NCI-H1092 (cell line): ENCODE data around the gene FCRL1.

Source experiments
- DNase-seq: peaks from one replicate; lab custom pipeline; 2025; lab: John Stamatoyannopoulos, UW

FCRL1 gene, protein sequence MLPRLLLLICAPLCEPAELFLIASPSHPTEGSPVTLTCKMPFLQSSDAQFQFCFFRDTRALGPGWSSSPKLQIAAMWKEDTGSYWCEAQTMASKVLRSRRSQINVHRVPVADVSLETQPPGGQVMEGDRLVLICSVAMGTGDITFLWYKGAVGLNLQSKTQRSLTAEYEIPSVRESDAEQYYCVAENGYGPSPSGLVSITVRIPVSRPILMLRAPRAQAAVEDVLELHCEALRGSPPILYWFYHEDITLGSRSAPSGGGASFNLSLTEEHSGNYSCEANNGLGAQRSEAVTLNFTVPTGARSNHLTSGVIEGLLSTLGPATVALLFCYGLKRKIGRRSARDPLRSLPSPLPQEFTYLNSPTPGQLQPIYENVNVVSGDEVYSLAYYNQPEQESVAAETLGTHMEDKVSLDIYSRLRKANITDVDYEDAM

DNA sequence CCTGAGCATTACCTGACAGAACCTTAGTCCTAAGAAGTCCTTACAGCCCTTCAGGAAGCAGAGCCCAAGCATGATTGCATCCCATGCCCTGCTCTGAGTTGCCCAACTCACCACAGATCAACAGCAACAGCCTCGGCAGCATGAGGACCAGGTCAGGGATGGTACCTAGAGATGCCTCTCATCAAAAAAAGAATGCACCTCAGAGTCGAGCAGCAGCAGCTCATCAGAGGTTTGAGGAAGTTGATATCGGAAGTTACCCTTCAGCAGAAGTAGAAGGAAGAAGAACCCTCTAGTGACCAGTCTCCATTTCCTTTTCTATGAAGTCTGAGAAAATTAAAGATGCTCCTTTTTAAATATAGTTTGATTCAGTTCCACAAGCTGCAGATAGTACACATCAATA is at the start of gene FCRL1:
Gene FCRL1, minus strand, starts transcription at position 225 of the 400 bp plus-strand sequence. Its CDS starts 83 bp downstream, at position 142.
- no peak for DNase-seq

DNA sequence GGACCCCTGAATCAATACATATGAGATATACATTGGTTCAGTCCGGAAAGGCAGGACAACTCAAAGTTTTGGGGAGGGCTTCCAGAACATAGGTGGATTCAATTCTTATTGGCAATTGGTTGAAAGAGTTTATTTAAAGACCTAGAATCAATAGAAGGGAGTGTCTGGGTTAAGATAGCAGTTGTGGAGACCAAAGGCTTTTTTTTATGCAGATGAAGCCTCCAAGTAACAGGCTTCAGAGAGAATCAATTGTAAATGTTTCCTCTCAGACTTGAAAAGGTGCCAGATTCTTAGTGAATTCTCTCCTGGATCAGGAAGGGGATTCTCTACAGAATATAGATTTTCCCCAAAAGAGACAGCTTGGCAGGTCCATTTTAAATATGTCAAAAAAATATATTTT is 48.7 kb upstream of the FCRL1 start:
- DNase-seq, result no peak

DNA sequence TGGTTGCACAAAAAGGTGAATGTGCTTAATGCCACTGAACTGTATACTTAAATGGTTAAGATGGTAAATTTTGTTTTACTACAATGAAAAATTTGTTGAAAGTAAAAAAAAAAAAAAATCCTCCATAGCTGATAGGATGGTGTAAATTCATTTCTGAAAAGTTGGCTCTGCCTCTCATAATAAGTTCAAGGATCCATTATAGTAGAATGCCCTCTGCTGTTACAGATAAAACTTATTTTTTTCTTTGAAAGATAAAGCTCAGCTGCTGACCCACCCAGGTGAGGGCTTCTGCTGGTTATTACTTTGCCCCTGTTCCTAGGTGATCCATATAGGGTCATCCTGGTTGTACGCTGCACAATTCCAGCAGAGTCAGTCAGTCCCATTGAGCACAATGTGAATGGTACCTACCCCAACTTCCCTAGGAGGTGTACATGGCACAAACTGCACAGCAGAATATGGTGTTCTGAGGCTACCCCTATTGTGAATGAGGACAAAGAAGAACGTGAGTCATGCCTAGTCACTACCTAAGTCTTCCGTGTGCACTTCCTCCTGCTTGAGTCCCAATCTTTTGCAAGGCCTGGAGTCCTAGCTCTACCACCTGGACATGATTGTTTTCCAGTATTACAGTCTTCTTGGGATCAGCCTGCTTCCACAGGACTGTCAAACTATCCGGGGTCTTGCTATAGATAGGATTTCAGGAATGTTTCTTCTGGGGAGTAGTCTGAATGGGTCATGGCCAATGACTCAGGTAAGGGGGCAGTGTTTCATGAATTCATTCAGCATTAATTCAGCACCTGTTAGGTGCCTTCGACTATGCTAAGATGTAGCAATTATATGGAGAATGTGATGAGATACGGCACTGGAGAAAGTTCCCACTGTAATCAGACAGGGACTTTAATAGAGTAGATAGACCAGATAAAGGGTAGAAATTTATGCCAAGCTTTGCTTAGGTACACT is 42.5 kb upstream of the FCRL1 start:
- no peak for DNase-seq

DNA sequence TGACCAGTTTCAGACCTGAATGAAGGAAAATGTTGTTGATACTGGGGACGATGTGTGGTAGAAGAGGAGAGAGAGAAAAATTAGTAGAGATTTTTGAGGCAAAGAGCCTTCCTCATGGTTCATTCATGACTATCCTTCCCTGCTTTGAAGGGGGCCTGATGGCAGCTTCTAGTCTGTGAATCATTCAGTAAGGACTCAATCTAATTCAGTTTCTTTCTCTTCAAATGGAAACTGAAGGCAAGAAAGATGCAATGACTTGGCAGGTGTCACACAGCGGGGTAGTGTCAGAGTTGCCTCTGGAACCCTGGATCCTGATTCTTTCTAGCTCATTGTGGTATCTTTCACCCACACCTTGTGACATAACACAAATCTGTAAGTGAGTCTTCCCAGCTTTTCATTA is 36.6 kb upstream of the FCRL1 start:
- no peak for DNase-seq

GRCh38 chr1:157852476-157852875 is 32.6 kb upstream of the FCRL1 start:
- DNase-seq, result no peak

DNA sequence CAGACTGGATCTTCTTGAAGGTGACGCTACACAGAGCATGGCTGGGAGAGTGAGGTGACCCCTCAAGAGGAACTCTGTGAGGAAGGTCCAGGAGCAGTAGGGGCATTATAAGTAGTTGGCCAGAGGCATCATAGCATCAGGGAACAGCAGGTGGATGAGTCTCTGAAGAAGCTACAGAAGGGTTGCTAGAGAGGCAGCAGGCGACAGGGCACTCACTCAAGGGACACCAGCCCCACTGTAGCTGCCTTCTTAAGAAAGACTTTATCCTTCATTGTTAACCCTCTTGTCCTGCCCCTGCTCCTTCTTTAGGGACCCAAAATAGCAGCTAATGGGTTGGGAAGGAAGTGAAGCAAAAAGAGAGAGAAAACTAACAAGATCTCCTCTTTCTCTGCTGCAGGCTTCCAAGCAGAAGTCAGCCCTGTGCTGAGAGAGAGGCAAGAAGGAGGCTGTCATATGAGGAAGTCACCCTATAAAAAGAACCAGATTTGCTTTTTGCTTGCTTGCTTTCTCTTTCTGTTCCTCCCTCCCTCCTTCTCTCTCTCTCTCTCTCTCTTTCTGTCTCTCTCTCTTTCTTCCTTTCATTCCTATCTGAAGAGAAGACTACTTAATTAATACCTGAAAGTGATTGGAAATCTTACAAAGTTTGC is 29.4 kb upstream of the FCRL1 start:
- DNase-seq, result no peak

- no peak for DNase-seq
Measured at GRCh38 chr1:157844089-157844830, 24.3 kb upstream of the FCRL1 start.

DNA sequence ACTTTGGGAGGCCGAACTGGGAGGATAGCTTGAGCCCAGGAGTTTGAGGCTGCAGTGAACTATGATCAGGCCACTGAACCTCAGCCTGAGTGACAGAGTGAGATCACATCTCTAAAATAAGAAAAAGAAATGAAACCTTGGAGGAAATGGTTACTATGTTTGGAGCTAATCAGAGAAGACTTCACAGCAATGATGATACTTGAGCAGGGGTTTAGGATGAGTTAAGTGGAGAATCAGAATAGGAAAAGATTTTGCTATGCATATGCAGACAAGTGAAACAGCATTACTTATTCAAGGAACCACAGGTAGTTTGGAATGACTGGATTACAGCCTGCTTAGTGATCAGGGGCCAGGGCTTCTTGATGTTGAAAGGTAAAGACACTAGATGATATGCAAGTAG is 23.0 kb upstream of the FCRL1 start:
- DNase-seq, result no peak

- no peak for DNase-seq
Measured at GRCh38 chr1:157841708-157842107, 21.8 kb upstream of the FCRL1 start, which contains the start of gene CD5L. TSS of gene CD5L (minus strand) at chr1:157841808. CDS start at chr1:157841701, 107 bp downstream.

- DNase-seq, result no peak
Measured at GRCh38 chr1:157838966-157839365, 19.0 kb upstream of the FCRL1 start.

DNA sequence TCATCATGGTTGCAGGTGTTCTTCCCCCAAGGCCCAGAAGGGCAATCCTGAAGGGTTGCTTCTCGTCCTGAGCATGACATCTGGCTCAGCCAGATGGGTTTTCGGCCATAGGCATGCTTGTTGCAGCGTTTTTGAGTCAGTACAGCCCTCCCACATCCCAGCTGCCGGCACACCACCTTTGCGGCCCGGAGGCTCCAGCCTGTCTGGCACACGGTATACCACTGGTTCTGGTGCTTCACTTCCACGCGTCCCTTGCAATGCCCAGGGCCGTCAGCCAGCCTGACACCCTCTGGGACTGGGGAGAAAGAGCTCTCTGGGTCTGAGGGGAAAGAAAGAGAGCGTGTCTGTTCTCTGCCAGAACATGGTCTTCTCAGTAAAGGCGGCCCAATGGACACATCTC is 14.5 kb upstream of the FCRL1 start:
- no peak for DNase-seq

DNA sequence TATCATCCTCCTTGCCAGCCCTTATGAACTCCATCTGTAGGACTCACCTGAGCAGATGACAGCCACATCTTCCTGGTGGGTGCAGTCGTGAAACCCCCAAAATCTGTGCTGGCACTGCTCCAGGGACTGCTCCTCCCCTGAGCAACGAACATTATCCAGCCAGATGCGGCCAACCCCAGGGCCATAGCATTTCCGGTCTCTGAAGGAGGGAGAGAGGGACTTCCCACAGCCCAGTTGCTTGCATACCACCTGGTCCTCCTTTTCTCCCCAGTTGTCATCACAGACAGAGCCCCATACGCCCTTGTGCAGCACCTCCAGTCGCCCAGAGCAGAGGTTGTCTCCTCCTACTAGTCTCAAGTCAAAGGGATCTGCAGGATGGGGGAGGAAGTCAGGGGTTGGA is 13.2 kb upstream of the FCRL1 start:
- no peak for DNase-seq

DNA sequence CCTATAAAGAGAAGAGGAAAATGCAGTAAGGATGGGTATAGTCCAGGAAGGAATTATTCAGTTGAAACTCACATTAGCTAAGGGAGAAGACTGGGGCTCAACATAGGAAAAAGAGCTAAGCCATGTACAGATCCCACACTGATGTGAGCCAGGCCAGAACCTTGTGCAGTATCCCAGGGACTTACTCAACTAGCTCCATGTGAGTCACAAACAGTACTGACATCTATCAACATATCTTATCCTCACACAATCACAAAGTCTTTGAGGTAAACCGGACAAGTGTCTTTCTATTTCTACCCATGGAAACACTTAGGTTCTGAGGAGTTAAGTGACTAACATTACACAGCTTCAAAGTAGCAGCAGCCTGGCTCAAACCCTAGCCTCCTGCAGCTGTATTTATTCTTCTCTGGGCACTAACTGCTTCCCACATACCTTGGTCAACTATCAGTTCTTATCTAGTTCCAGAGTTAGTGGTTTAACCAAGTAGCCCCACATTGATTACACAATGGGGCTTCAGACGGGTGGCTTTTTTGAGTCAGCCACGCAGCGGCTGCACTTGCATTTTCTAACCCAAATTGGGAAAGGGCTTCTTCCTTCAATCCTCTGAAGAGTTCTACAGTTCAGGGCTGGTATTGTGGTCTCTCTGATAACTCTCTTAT is 12.2 kb upstream of the FCRL1 start:
- DNase-seq, result no peak

GRCh38 chr1:157830887-157831286 is 11.0 kb upstream of the FCRL1 start:
- no peak for DNase-seq

DNA sequence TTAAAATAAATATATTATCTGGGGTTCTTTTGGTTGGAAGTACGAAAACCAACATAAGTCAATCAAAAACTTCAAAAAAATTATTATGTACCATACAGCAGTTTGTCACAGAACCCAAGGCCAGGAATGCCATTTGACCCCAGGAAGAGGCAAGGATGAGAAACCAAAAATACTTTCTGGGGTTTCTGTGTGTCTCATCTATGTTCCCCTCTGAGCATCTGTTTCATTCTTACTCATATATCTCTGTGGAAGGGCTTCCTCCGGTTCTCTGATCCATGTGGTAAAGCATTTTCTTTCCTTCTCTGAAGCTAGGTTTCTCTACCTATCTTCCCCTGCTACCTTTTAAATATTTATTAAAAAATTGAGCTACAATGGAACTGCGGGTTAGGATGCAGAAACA is 9.8 kb upstream of the FCRL1 start:
- no peak for DNase-seq

- no peak for DNase-seq
Measured at GRCh38 chr1:157829210-157829609, 9.3 kb upstream of the FCRL1 start.

DNA sequence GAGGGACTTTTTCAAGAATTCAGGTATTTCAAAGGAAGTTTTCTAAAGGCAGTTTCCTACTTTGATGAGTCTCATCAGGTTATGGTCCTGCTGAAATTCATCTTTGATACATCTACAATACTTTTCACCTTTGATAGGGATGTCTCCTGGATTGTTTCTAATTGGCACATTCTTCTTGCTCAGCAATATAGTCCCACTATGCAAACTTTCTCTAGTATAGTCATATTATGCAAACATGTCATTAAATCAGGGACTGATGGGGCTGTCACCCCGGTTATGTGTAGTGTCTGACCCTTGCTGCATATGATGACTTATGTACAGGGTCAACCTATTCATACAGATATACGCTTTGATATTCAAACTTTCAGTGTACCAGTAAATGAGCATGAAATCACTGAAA is 379 bp upstream of the FCRL1 start:
- no peak for DNase-seq

- no peak for DNase-seq
Measured at GRCh38 chr1:157819215-157819614, 705 bp downstream of the FCRL1 start.

DNA sequence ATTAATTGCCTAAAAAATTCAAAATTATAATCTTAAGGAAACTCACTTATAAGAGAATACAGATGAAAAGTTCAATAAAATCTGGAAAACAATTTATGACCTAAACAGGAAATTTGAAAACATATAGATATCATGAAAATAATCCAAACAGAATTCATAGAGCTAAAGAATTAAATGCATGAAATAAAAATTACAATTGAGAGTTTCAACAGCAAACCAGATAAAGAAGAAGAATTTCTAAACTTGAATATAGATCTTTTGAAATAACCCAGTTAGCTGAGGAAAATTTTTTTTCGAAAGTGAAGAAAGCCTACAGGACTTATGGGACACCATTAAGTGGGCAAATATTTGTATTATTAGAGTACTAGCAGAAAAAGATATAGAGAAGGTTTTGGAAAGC is 6.7 kb downstream of the FCRL1 start:
- no peak for DNase-seq

DNA sequence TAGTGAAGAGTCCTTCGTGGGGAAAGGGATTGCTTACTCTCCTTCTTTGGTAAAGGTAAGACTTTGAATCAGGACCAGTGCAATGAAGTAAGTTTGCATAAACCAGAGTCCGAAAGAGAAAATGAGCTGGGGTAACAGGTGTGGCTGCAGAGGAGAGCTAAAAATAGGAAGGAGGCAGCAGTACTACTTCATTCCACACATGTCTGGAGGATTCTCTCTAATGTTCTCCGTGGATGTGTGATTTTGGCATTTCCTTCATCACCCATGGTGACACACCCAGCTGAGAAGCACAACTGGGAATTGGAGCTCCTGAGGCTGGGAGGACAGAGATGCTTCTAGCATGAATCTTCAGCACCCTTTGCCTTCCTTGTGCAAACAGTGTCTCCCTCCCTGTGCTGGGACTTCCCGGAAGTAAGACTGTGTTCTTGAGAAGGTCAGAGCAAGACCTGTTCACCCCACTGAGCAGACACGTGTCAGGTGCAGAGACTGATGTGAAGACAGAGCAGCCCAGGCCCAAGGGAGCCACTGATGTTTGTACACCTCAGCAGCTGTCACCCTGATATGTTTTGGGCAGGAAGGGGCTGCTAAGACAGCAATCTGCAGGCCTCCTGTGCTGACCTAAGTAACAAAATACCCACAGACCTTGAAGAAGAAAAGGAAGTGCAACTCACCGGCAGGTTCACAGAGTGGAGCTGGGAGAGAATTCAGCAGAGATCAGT is 13.3 kb downstream of the FCRL1 start:
- DNase-seq, result no peak
